ENCODE measurements around the gene MEX3D. TPM values are rescaled to one million over a fixed set of nuclear protein-coding genes. Genes with fewer than 3 reads are reported as not detected.

MEX3D gene
- total and polyA plus RNA-seq, 9 donors, result 7.3 to 54.4 (median 34.8) TPM

DNA sequence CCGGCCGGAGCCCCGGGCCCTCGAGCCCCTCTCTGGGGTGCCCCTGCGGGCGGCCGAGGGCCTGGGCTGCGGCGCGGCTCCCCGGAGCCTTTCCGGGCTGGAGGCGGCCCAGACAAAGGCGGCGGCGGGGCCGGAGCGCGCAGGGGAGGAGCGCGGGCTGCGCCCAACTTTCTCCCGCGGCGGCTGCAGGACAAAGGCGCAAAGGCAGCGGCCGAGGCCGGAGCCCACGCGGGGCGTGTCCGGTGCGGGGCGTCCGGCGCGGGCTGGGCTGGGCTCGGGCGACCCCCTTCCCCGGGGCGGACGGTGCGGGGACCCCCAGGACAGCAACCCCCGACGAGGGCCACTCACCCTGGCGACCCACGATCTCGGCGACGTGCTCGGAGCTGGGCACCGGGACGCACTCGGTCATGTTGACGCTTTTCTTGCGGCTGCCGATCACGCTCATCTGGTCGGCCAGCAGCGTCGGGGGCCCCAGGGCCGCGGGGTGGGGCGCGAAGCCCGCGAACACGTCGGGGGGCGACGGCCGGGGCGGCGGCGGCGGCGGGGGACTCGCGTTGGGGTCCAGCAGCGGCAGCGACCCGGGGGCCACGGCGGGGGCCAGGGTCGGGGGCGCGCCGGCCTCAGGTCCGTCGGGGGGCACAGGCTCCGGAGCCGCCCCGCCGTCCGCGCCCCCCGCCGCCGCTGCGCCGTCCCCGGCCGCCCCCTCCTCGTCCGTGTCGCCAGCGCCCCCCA lies 843 bp downstream of the MEX3D start:
- H3K9me3 ChIP-seq, result no peaks in the 10 kb centered on the region
- intact Hi-C loops (cut with DNase I), result no loop called here
- WGBS, 3 donors, result 0 to 1% (median 1%) methylated on average over 50 to 108 of the region's 108 CpGs

DNA sequence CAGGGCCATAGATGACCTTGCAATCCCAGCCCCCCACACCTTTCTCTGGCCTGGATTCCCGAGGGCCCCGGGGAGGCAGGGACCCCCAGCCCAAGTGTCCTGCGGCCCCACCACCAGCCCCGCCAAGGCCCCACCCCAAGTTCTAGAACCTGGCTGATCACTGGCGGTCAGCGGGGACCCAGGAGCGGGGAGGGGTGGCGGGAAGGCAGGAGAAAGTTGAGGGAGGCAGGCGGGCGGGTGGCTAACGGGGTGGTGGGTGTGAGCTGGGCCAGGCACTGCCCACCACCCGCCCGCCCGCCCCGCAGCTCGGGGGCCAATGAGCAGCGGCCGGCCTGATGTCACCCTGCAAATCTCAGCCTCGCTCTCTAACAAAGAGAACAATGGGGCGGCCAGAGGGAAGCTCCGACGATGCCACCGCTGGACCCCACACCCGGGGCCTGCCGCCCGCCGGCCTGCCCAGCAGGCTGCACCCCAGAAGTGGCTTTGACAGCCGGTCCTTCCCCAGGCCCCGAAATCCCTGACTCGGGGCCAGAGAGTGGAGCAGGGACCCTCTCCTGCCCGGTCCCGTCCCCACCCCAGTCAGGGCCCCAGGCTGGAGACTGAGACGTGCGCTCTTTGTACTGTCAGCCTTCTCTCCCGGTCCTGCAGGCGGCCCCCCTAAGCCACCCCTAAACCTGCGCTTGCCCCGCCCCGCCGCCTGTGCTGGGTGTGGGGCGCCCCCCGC lies 1.6 kb downstream of the MEX3D start:
- intact Hi-C loops (cut with DNase I), result no loop called here
- peak; percentile 77 to 85 (median 79) for DNase-seq

More for the DNA sequence above, 843 bp downstream of the MEX3D start:
- Histone ChIP-seq H3K27me3 (no peaks in the 10 kb centered on the region), H3K27ac (peak overlapping the region; percentile 87 to 90), H3K4me1 (ENCODE audit: insufficient read depth) (peaks cover 6% of the 10 kb centered on the region), H3K4me3 (peak overlapping the region; percentile 72), H3K36me3 (no peaks in the 10 kb centered on the region)
- TF ChIP-seq POLR2A (IDR thresholded peaks at IDR 0.05) (no peak), EP300 (IDR thresholded peaks at IDR 0.05) (no peak)
- TF ChIP-seq, protein P1, sequence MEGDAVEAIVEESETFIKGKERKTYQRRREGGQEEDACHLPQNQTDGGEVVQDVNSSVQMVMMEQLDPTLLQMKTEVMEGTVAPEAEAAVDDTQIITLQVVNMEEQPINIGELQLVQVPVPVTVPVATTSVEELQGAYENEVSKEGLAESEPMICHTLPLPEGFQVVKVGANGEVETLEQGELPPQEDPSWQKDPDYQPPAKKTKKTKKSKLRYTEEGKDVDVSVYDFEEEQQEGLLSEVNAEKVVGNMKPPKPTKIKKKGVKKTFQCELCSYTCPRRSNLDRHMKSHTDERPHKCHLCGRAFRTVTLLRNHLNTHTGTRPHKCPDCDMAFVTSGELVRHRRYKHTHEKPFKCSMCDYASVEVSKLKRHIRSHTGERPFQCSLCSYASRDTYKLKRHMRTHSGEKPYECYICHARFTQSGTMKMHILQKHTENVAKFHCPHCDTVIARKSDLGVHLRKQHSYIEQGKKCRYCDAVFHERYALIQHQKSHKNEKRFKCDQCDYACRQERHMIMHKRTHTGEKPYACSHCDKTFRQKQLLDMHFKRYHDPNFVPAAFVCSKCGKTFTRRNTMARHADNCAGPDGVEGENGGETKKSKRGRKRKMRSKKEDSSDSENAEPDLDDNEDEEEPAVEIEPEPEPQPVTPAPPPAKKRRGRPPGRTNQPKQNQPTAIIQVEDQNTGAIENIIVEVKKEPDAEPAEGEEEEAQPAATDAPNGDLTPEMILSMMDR (IDR thresholded peaks at IDR 0.05), result no peak
- peak in 2 of 5 donors; percentile 49 to 79 for DNase-seq

DNA sequence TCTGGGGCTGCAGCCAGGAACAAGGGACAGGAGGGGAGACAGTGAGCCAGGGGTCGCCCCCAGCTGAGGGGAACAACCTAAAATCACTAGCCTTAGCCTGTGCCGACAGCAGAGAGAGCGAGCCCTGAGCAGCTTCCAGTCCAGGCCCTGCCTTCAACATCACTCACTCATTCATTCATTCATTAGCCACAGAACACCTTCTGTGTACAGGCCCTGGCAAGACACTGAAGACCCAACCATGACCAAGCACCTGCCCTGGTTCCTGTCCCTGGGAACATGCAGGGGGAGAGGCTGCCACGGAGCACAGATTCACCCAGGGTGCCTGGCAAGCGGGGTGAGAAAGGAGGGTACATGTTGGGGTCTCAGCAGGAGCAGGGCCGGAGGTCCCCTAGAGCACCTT lies 4.9 kb downstream of the MEX3D start:
- Histone ChIP-seq H3K9me3 (no peaks in the 10 kb centered on the region), H3K4me1 (ENCODE audit: insufficient read depth) (peaks cover 6% of the 10 kb centered on the region), H3K27me3 (no peaks in the 10 kb centered on the region), H3K4me3 (no peak overlapping the region), H3K27ac (no peak overlapping the region), H3K36me3 (no peaks in the 10 kb centered on the region)
- TF ChIP-seq EP300 (IDR thresholded peaks at IDR 0.05) (no peak), POLR2A (IDR thresholded peaks at IDR 0.05) (no peak)
- TF ChIP-seq, protein P1 (IDR thresholded peaks at IDR 0.05), result no peak
- no peak for DNase-seq
- 81 to 87% (median 84%) methylated on average over 6 of the region's 6 CpGs for WGBS, 3 donors
- intact Hi-C loops (cut with DNase I), result no loop called here

More for the DNA sequence above, 1.6 kb downstream of the MEX3D start:
- peaks cover 6% of the 10 kb centered on the region for H3K4me1 ChIP-seq (ENCODE audit: insufficient read depth)
- H3K36me3 ChIP-seq, result no peaks in the 10 kb centered on the region
- 2 to 7% (median 3%) methylated on average over 28 to 42 of the region's 42 CpGs for WGBS, 3 donors
- peak overlapping the region; percentile 72 for H3K4me3 ChIP-seq
- H3K27me3 ChIP-seq, result no peaks in the 10 kb centered on the region
- no peaks in the 10 kb centered on the region for H3K9me3 ChIP-seq
- TF ChIP-seq EP300 (IDR thresholded peaks at IDR 0.05), result no peak
- peak; percentile 52 for TF ChIP-seq POLR2A (IDR thresholded peaks at IDR 0.05)
- peak overlapping the region; percentile 87 to 90 for H3K27ac ChIP-seq

DNA sequence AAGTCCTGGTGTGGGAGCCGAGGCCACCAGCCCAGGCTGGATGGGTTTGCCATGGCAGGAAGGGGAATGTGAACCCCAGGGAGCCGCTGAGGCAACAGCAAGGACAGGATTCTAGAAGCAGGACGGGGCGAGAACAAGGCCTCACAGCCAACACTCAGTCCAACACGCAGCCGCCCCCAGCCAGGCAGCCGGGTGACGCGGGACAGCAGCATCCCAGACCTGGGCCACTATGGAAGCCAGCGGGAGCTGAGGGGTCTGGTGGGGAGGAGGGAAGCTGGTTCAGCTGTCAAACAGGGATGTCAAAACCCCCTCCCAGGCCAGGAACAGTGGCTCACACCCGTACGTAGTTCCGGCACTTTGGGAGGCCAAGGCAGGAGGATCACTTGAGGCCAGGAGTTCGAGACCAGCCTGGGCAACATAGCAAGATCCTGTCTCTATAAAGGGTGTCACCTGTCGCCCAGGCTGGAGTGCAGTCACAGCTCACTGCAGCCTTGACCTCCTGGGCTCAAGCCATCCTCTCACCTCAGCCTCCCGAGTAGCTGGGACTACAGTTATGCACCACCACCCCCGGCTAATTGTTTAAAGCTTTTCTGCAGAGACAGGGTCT lies 6.8 kb downstream of the MEX3D start:
- Histone ChIP-seq H3K27ac (no peak overlapping the region), H3K9me3 (no peaks in the 10 kb centered on the region), H3K4me3 (no peak overlapping the region), H3K4me1 (ENCODE audit: insufficient read depth) (peaks cover 6% of the 10 kb centered on the region), H3K36me3 (no peaks in the 10 kb centered on the region), H3K27me3 (no peaks in the 10 kb centered on the region)
- no peak for DNase-seq
- TF ChIP-seq, protein P1 (IDR thresholded peaks at IDR 0.05), result no peak
- no peak for TF ChIP-seq POLR2A (IDR thresholded peaks at IDR 0.05)
- no peak for TF ChIP-seq EP300 (IDR thresholded peaks at IDR 0.05)
- intact Hi-C loops (cut with DNase I), result no loop called here
- 82 to 85% (median 84%) methylated on average over 17 of the region's 17 CpGs for WGBS, 3 donors

All from ovary (tissue), 9 donors.